Measurements from ENCODE around the gene MGAM2.

DNA sequence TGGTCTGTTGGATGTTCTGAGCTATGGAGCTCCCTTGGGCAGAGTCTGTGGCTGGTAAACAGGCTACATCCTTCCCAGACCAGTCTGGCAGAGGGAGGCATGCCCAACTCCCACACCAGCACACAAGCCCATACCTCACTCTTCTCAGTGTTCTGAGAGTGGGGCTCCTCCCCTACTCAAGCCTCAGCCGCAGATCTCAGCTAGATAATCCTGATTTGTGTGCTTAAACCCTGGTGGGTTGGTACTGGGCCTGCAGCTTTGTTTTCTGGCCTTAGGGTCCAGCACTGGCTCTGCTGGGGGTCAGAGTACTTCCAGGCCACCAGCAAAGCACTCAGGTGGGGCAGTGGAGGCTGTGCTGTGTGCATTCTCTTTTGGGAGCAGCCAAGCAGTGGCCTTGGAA is 70.4 kb downstream of the MGAM2 start:
- TF ChIP-seq BATF2 (CRISPR knock-in tag; IDR thresholded peaks at IDR 0.05) (no peak), CBFB (CRISPR knock-in tag; IDR thresholded peaks at IDR 0.05) (no peak), EZH2 (conservative IDR thresholded peaks at IDR 0.05; ENCODE audit: low read depth, low read length) (no peak), POLR2A (IDR thresholded peaks at IDR 0.05; ENCODE audit: insufficient read depth in 1 of 2, low read depth in 2 of 2, low read length in 2 of 2) (no peak), TAF1 (CRISPR knock-in tag; IDR thresholded peaks at IDR 0.05) (no peak), EP300 (IDR thresholded peaks at IDR 0.05; ENCODE audit: low read depth in 2 of 2, low read length in 2 of 2) (no peak), EP300 (CRISPR knock-in tag; IDR thresholded peaks at IDR 0.05; ENCODE audit: borderline replicate concordance) (no peak), HCFC1 (IDR thresholded peaks at IDR 0.05; ENCODE audit: low read depth, low read length) (no peak), ZNF510 (CRISPR knock-in tag; IDR thresholded peaks at IDR 0.05; ENCODE audit: low read depth) (no peak), HNF1B (CRISPR knock-in tag; IDR thresholded peaks at IDR 0.05) (no peak), PTBP1 (IDR thresholded peaks at IDR 0.05; ENCODE audit: low read depth, low read length, poor library complexity, severe bottlenecking) (no peak), HMG20A (CRISPR knock-in tag; IDR thresholded peaks at IDR 0.05; ENCODE audit: borderline replicate concordance) (no peak), RAD21 (CRISPR knock-in tag; IDR thresholded peaks at IDR 0.05) (no peak)
- TF ChIP-seq, protein P1, sequence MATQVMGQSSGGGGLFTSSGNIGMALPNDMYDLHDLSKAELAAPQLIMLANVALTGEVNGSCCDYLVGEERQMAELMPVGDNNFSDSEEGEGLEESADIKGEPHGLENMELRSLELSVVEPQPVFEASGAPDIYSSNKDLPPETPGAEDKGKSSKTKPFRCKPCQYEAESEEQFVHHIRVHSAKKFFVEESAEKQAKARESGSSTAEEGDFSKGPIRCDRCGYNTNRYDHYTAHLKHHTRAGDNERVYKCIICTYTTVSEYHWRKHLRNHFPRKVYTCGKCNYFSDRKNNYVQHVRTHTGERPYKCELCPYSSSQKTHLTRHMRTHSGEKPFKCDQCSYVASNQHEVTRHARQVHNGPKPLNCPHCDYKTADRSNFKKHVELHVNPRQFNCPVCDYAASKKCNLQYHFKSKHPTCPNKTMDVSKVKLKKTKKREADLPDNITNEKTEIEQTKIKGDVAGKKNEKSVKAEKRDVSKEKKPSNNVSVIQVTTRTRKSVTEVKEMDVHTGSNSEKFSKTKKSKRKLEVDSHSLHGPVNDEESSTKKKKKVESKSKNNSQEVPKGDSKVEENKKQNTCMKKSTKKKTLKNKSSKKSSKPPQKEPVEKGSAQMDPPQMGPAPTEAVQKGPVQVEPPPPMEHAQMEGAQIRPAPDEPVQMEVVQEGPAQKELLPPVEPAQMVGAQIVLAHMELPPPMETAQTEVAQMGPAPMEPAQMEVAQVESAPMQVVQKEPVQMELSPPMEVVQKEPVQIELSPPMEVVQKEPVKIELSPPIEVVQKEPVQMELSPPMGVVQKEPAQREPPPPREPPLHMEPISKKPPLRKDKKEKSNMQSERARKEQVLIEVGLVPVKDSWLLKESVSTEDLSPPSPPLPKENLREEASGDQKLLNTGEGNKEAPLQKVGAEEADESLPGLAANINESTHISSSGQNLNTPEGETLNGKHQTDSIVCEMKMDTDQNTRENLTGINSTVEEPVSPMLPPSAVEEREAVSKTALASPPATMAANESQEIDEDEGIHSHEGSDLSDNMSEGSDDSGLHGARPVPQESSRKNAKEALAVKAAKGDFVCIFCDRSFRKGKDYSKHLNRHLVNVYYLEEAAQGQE (IDR thresholded peaks at IDR 0.05; ENCODE audit: borderline replicate concordance in 1 of 2, low read depth in 1 of 2, low read length in 2 of 2), result no peak
- TF ChIP-seq, protein P2, sequence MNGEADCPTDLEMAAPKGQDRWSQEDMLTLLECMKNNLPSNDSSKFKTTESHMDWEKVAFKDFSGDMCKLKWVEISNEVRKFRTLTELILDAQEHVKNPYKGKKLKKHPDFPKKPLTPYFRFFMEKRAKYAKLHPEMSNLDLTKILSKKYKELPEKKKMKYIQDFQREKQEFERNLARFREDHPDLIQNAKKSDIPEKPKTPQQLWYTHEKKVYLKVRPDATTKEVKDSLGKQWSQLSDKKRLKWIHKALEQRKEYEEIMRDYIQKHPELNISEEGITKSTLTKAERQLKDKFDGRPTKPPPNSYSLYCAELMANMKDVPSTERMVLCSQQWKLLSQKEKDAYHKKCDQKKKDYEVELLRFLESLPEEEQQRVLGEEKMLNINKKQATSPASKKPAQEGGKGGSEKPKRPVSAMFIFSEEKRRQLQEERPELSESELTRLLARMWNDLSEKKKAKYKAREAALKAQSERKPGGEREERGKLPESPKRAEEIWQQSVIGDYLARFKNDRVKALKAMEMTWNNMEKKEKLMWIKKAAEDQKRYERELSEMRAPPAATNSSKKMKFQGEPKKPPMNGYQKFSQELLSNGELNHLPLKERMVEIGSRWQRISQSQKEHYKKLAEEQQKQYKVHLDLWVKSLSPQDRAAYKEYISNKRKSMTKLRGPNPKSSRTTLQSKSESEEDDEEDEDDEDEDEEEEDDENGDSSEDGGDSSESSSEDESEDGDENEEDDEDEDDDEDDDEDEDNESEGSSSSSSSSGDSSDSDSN (CRISPR knock-in tag; IDR thresholded peaks at IDR 0.05), result no peak
